WTC11 (cell line): Measurements from ENCODE around the gene SLC23A2. TPM values are rescaled to one million over a fixed set of nuclear protein-coding genes. Genes with fewer than 3 reads are reported as not detected.
A peak's percentile ranks its signal among the peaks of the same experiment; 100 is the strongest.

Source experiments
- ATAC-seq: fragments of 200-7000 bp; cut with Tn5 transposase; 2 replicates; pipeline ENCODE4 v1.10.0; 2021; ENCODE audit warnings: mild to moderate bottlenecking, moderate library complexity
- CTCF ChIA-PET: fragments of 300-600 bp; sonication (Branson Sonifier 250); formaldehyde crosslinking; loops from one replicate; lab custom pipeline; 2021; ENCODE audit warnings: antibody characterized with exemption; lab: Charles Lee
- POLR2A ChIA-PET: fragments of 350-600 bp; sonication (Branson Sonifier 250); formaldehyde crosslinking; loops from one replicate; lab custom pipeline; 2021; ENCODE audit warnings: antibody characterized with exemption; lab: Charles Lee
- DNase-seq: peaks from one replicate; pipeline ENCODE4 v3.0.0; 2021; ENCODE audit warnings: low spot score
- H3K27ac Mint-ChIP-seq: 2 replicates; pipeline ENCODE4 v1.8.0; 2021; ENCODE audit warnings: mixed read lengths
- H3K27me3 Mint-ChIP-seq: 2 replicates; pipeline ENCODE4 v1.8.0; 2021; ENCODE audit warnings: low read depth, mild to moderate bottlenecking, moderate library complexity, mixed read lengths
- H3K36me3 Mint-ChIP-seq: 2 replicates; pipeline ENCODE4 v1.8.0; 2021; ENCODE audit warnings: mixed read lengths
- H3K4me1 Mint-ChIP-seq: 2 replicates; pipeline ENCODE4 v1.8.0; 2022; ENCODE audit warnings: mixed read lengths
- H3K4me3 Mint-ChIP-seq: 2 replicates; pipeline ENCODE4 v1.8.0; 2021; ENCODE audit warnings: mild to moderate bottlenecking, moderate library complexity, mixed read lengths
- H3K9me3 Mint-ChIP-seq: 2 replicates; pipeline ENCODE4 v1.8.0; 2021; ENCODE audit warnings: mixed read lengths
- ARID4B ChIP-seq: sonication (generic); formaldehyde crosslinking; IDR thresholded peaks from 2 replicates; pipeline ENCODE4 v1.8.0; 2023; ENCODE audit warnings: missing genetic modification reagents, mild to moderate bottlenecking, borderline replicate concordance
- ATF2 ChIP-seq: sonication (generic); formaldehyde crosslinking; IDR thresholded peaks from 2 replicates; pipeline ENCODE4 v1.8.1; 2022; ENCODE audit warnings: low read depth, missing genetic modification reagents, borderline replicate concordance
- EMX1 ChIP-seq: fragments of 250-450 bp; sonication (Bioruptor Pico); IDR thresholded peaks from 2 replicates; pipeline ENCODE4 v1.8.0; 2021; ENCODE audit warnings: mild to moderate bottlenecking
- PRDM15 ChIP-seq: sonication (generic); formaldehyde crosslinking; IDR thresholded peaks from 2 replicates; pipeline ENCODE4 v1.8.0; 2022; ENCODE audit warnings: missing genetic modification reagents
- SMAD4 ChIP-seq: sonication (generic); formaldehyde crosslinking; IDR thresholded peaks from 2 replicates; pipeline ENCODE4 v1.8.0; 2022; ENCODE audit warnings: mild to moderate bottlenecking, missing genetic modification reagents
- SOX15 ChIP-seq: fragments of 250-450 bp; sonication (Bioruptor Pico); IDR thresholded peaks from 2 replicates; pipeline ENCODE4 v1.9.0; 2021; ENCODE audit warnings: mild to moderate bottlenecking
- TCF7 ChIP-seq: sonication (generic); formaldehyde crosslinking; IDR thresholded peaks from 2 replicates; pipeline ENCODE4 v1.8.0; 2022; ENCODE audit warnings: mild to moderate bottlenecking, low read depth, missing genetic modification reagents, moderate library complexity
- TEAD4 ChIP-seq: sonication (generic); formaldehyde crosslinking; IDR thresholded peaks from 2 replicates; pipeline ENCODE4 v1.8.0; 2022; ENCODE audit warnings: mild to moderate bottlenecking, missing genetic modification reagents
- ZNF232 ChIP-seq: sonication (generic); formaldehyde crosslinking; IDR thresholded peaks from 2 replicates; pipeline ENCODE4 v1.8.0; 2022; ENCODE audit warnings: mild to moderate bottlenecking, missing genetic modification reagents
- ZNF671 ChIP-seq: fragments of 250-450 bp; sonication (Bioruptor Pico); IDR thresholded peaks from 2 replicates; pipeline ENCODE4 v1.8.0; 2021; ENCODE audit warnings: mild to moderate bottlenecking
- total RNA-seq: library from RNA; stranded (reverse); gene quantifications from 3 replicates; pipeline ENCODE4 v1.2.3, GENCODE V29; 2021
- TF ChIP-seq, protein P1 (sequence below): sonication (generic); formaldehyde crosslinking; IDR thresholded peaks from 2 replicates; pipeline ENCODE4 v1.8.1; 2023; ENCODE audit warnings: mild to moderate bottlenecking, missing genetic modification reagents, moderate library complexity
- TF ChIP-seq, protein P2 (sequence below): sonication (generic); formaldehyde crosslinking; IDR thresholded peaks from 2 replicates; pipeline ENCODE4 v1.8.1; 2023; ENCODE audit warnings: mild to moderate bottlenecking, missing genetic modification reagents, borderline replicate concordance
- TF ChIP-seq, protein P3 (sequence below): sonication (generic); formaldehyde crosslinking; IDR thresholded peaks from 2 replicates; pipeline ENCODE4 v1.8.0; 2022; ENCODE audit warnings: mild to moderate bottlenecking, missing genetic modification reagents
- TF ChIP-seq, protein P4 (sequence below): sonication (generic); formaldehyde crosslinking; conservative IDR thresholded peaks from 2 replicates; pipeline ENCODE4 v1.8.1; 2022; ENCODE audit warnings: mild to moderate bottlenecking, missing genetic modification reagents

SLC23A2 gene
- total RNA-seq, 1 experiment from 2014 or later, result 14.5 TPM

DNA sequence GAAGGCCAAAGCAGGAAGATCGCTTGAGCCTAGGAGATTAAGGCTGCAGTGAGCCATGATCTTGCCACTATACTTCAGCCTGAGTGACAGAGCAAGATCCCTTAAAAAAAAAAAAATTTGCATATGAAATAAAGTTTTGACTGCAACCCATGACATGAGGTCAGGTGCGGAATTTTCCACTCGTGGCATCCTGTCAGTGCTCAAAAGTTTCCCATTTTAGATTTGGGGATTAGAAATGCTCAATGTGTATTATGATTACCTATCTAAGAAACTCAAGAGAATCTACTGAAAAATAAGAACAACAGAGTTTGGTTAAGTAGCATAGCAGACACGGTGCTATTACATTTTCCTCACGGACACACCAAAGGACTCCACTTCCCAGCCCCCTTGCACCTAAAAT is 11.7 kb downstream of the SLC23A2 start (continued):
- TF ChIP-seq PRDM15, result no peak
- TF ChIP-seq ZNF232 (CRISPR knock-in tag), result no peak
- TF ChIP-seq TEAD4 (CRISPR knock-in tag), result no peak
- TF ChIP-seq, protein P1, sequence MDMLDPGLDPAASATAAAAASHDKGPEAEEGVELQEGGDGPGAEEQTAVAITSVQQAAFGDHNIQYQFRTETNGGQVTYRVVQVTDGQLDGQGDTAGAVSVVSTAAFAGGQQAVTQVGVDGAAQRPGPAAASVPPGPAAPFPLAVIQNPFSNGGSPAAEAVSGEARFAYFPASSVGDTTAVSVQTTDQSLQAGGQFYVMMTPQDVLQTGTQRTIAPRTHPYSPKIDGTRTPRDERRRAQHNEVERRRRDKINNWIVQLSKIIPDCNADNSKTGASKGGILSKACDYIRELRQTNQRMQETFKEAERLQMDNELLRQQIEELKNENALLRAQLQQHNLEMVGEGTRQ (CRISPR knock-in tag), result no peak

- Mint-ChIP-seq H3K4me1 (peaks cover 19% of the 10 kb centered on the region), H3K27ac (peak overlapping the region; percentile 51; the same call in 1 of the 2 replicates), H3K36me3 (no peaks in the 10 kb centered on the region), H3K9me3 (no peaks in the 10 kb centered on the region), H3K27me3 (no peaks in the 10 kb centered on the region), H3K4me3 (no peak overlapping the region)
- POLR2A ChIA-PET, result no interaction called here
- ATAC-seq (no peak), DNase-seq (no peak)
- CTCF ChIA-PET, result no interaction called here
- TF ChIP-seq ATF2 (CRISPR knock-in tag) (no peak), TEAD4 (CRISPR knock-in tag) (no peak), EMX1 (no peak), SMAD4 (CRISPR knock-in tag) (no peak), ZNF671 (CRISPR knock-in tag) (no peak), ARID4B (no peak), TCF7 (CRISPR knock-in tag) (no peak), SOX15 (CRISPR knock-in tag) (no peak)
- TF ChIP-seq, protein P2, sequence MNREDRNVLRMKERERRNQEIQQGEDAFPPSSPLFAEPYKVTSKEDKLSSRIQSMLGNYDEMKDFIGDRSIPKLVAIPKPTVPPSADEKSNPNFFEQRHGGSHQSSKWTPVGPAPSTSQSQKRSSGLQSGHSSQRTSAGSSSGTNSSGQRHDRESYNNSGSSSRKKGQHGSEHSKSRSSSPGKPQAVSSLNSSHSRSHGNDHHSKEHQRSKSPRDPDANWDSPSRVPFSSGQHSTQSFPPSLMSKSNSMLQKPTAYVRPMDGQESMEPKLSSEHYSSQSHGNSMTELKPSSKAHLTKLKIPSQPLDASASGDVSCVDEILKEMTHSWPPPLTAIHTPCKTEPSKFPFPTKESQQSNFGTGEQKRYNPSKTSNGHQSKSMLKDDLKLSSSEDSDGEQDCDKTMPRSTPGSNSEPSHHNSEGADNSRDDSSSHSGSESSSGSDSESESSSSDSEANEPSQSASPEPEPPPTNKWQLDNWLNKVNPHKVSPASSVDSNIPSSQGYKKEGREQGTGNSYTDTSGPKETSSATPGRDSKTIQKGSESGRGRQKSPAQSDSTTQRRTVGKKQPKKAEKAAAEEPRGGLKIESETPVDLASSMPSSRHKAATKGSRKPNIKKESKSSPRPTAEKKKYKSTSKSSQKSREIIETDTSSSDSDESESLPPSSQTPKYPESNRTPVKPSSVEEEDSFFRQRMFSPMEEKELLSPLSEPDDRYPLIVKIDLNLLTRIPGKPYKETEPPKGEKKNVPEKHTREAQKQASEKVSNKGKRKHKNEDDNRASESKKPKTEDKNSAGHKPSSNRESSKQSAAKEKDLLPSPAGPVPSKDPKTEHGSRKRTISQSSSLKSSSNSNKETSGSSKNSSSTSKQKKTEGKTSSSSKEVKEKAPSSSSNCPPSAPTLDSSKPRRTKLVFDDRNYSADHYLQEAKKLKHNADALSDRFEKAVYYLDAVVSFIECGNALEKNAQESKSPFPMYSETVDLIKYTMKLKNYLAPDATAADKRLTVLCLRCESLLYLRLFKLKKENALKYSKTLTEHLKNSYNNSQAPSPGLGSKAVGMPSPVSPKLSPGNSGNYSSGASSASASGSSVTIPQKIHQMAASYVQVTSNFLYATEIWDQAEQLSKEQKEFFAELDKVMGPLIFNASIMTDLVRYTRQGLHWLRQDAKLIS (CRISPR knock-in tag), result no peak
- TF ChIP-seq, protein P3, sequence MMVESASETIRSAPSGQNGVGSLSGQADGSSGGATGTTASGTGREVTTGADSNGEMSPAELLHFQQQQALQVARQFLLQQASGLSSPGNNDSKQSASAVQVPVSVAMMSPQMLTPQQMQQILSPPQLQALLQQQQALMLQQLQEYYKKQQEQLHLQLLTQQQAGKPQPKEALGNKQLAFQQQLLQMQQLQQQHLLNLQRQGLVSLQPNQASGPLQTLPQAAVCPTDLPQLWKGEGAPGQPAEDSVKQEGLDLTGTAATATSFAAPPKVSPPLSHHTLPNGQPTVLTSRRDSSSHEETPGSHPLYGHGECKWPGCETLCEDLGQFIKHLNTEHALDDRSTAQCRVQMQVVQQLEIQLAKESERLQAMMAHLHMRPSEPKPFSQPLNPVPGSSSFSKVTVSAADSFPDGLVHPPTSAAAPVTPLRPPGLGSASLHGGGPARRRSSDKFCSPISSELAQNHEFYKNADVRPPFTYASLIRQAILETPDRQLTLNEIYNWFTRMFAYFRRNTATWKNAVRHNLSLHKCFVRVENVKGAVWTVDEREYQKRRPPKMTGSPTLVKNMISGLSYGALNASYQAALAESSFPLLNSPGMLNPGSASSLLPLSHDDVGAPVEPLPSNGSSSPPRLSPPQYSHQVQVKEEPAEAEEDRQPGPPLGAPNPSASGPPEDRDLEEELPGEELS (CRISPR knock-in tag), result no peak
- TF ChIP-seq, protein P4, sequence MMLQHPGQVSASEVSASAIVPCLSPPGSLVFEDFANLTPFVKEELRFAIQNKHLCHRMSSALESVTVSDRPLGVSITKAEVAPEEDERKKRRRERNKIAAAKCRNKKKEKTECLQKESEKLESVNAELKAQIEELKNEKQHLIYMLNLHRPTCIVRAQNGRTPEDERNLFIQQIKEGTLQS (CRISPR knock-in tag), result no peak
Measured at GRCh38 chr20:4987130-4987529, 14.2 kb downstream of the SLC23A2 start.
